ENCODE measurements around the gene KCNQ2. TPM values are rescaled to one million over a fixed set of nuclear protein-coding genes. Genes with fewer than 3 reads are reported as not detected.

KCNQ2 gene
- total RNA-seq, 4 donors from 2014 or later: 0.76 TPM; not detected in 3

- no peaks in the 10 kb centered on the region for H3K36me3 ChIP-seq
- H3K9me3 ChIP-seq: no peaks in the 10 kb centered on the region
- no peak overlapping the region for H3K27ac ChIP-seq
- H3K4me3 ChIP-seq: no peak overlapping the region
- no peaks in the 10 kb centered on the region for H3K4me1 ChIP-seq
- TF ChIP-seq EP300 (IDR thresholded peaks at IDR 0.05): no peak
- TF ChIP-seq CTCF (IDR thresholded peaks at IDR 0.05): no peak
- no peak for TF ChIP-seq POLR2A (IDR thresholded peaks at IDR 0.05)
- no peak for TF ChIP-seq POLR2AphosphoS5 (IDR thresholded peaks at IDR 0.05)
- no peak for DNase-seq (ENCODE audit: low spot score in 2 of 2)
- WGBS: 84% methylated on average over 11 of the region's 60 CpGs
- peaks cover 64% of the 10 kb centered on the region for H3K27me3 ChIP-seq
These were observed 65.7 kb downstream of the KCNQ2 start for GRCh38 chr20:63406617-63407245.

- 91% methylated on average over 6 of the region's 23 CpGs for WGBS
- DNase-seq (ENCODE audit: low spot score in 2 of 2): no peak
- TF ChIP-seq CTCF (IDR thresholded peaks at IDR 0.05): no peak
- no peak for TF ChIP-seq POLR2AphosphoS5 (IDR thresholded peaks at IDR 0.05)
- no peak for TF ChIP-seq POLR2A (IDR thresholded peaks at IDR 0.05)
- no peak for TF ChIP-seq EP300 (IDR thresholded peaks at IDR 0.05)
These were observed 66.4 kb downstream of the KCNQ2 start for GRCh38 chr20:63406011-63406410.

GRCh38 chr20:63405102-63405730 is 67.2 kb downstream of the KCNQ2 start:
- TF ChIP-seq EP300 (IDR thresholded peaks at IDR 0.05) (no peak), POLR2A (IDR thresholded peaks at IDR 0.05) (no peak), CTCF (IDR thresholded peaks at IDR 0.05) (no peak), POLR2AphosphoS5 (IDR thresholded peaks at IDR 0.05) (no peak)
- Histone ChIP-seq H3K27me3 (peaks cover 61% of the 10 kb centered on the region), H3K27ac (no peak overlapping the region), H3K4me1 (no peaks in the 10 kb centered on the region), H3K9me3 (no peaks in the 10 kb centered on the region), H3K4me3 (no peak overlapping the region), H3K36me3 (no peaks in the 10 kb centered on the region)
- DNase-seq (ENCODE audit: low spot score in 2 of 2): no peak
- WGBS: 77% methylated on average over 10 of the region's 31 CpGs

More at GRCh38 chr20:63406011-63406410, 66.4 kb downstream of the KCNQ2 start:
- no peaks in the 10 kb centered on the region for H3K9me3 ChIP-seq
- no peak overlapping the region for H3K27ac ChIP-seq
- no peaks in the 10 kb centered on the region for H3K36me3 ChIP-seq
- H3K27me3 ChIP-seq: peaks cover 64% of the 10 kb centered on the region
- no peak overlapping the region for H3K4me3 ChIP-seq
- no peaks in the 10 kb centered on the region for H3K4me1 ChIP-seq

- Histone ChIP-seq H3K27ac (no peak overlapping the region), H3K4me3 (no peak overlapping the region), H3K4me1 (no peaks in the 10 kb centered on the region), H3K27me3 (peaks cover 64% of the 10 kb centered on the region), H3K9me3 (no peaks in the 10 kb centered on the region), H3K36me3 (no peaks in the 10 kb centered on the region)
- TF ChIP-seq EP300 (IDR thresholded peaks at IDR 0.05): no peak
- TF ChIP-seq POLR2AphosphoS5 (IDR thresholded peaks at IDR 0.05): no peak
- TF ChIP-seq CTCF (IDR thresholded peaks at IDR 0.05): no peak
- no peak for TF ChIP-seq POLR2A (IDR thresholded peaks at IDR 0.05)
- WGBS: 70% methylated on average over 23 of the region's 34 CpGs
- DNase-seq (ENCODE audit: low spot score in 2 of 2): no peak
These were observed 68.0 kb downstream of the KCNQ2 start for GRCh38 chr20:63404129-63405085.
